Measurements from ENCODE around the gene RIMS3. TPM values are rescaled to one million over a fixed set of nuclear protein-coding genes. Genes with fewer than 3 reads are reported as not detected.
"Not testable (repeated sequence)": the region's sequence is repeated elsewhere in the genome, so short reads cannot be mapped to it uniquely, and the experiment has no call there.

RIMS3 gene
- total RNA-seq, 1 donor: 0.86 TPM

GRCh38 chr1:40709100-40709801, 43.8 kb upstream of the RIMS3 start:
- no peak for TF ChIP-seq CTCF (IDR thresholded peaks at IDR 0.05; ENCODE audit: insufficient read depth, low read depth, low read length)
- DNase-seq (ENCODE audit: low read depth): peak; percentile 96

GRCh38 chr1:40708750-40709099, 43.2 kb upstream of the RIMS3 start:
- peak overlapping the region; percentile 81 for H3K4me3 ChIP-seq (ENCODE audit: low read depth, low read length)
- no peak for TF ChIP-seq CTCF (IDR thresholded peaks at IDR 0.05; ENCODE audit: insufficient read depth, low read depth, low read length)
- DNase-seq (ENCODE audit: low read depth): peak; percentile 91

More at GRCh38 chr1:40709100-40709801, 43.8 kb upstream of the RIMS3 start:
- peak overlapping the region; percentile 81 for H3K4me3 ChIP-seq (ENCODE audit: low read depth, low read length)

- no peak for TF ChIP-seq CTCF (IDR thresholded peaks at IDR 0.05; ENCODE audit: insufficient read depth, low read depth, low read length)
- H3K4me3 ChIP-seq (ENCODE audit: low read depth, low read length): no peak overlapping the region
- DNase-seq (ENCODE audit: low read depth): no peak
These were observed 41.1 kb upstream of the RIMS3 start for GRCh38 chr1:40706626-40707025.

- no peak for TF ChIP-seq CTCF (IDR thresholded peaks at IDR 0.05; ENCODE audit: insufficient read depth, low read depth, low read length)
These were observed 39.6 kb upstream of the RIMS3 start for GRCh38 chr1:40704817-40705733.

GRCh38 chr1:40703316-40703715, 37.8 kb upstream of the RIMS3 start:
- peak; percentile 13 for TF ChIP-seq CTCF (IDR thresholded peaks at IDR 0.05; ENCODE audit: insufficient read depth, low read depth, low read length)
- peak; percentile 67 for DNase-seq (ENCODE audit: low read depth)
- no peak overlapping the region for H3K4me3 ChIP-seq (ENCODE audit: low read depth, low read length)

More at GRCh38 chr1:40704817-40705733, 39.6 kb upstream of the RIMS3 start:
- DNase-seq (ENCODE audit: low read depth): no peak
- no peak overlapping the region for H3K4me3 ChIP-seq (ENCODE audit: low read depth, low read length)

GRCh38 chr1:40702810-40703209, 37.3 kb upstream of the RIMS3 start:
- not testable (repeated sequence) for H3K4me3 ChIP-seq (ENCODE audit: low read depth, low read length); DNase-seq (ENCODE audit: low read depth)

- DNase-seq (ENCODE audit: low read depth): no peak
- H3K4me3 ChIP-seq (ENCODE audit: low read depth, low read length): no peak overlapping the region
These were observed 36.2 kb upstream of the RIMS3 start for GRCh38 chr1:40701684-40702083.

More at GRCh38 chr1:40701684-40702083, 36.2 kb upstream of the RIMS3 start:
- TF ChIP-seq CTCF (IDR thresholded peaks at IDR 0.05; ENCODE audit: insufficient read depth, low read depth, low read length): no peak
